ENCODE data around the gene IQCE.

Gene IQCE

GRCh38 chr7:2597273-2597640, 38.5 kb downstream of the IQCE start:
- H3K4me1 ChIP-seq (ENCODE audit: low read length), result no peaks in the 10 kb centered on the region
- no peak overlapping the region for H3K4me2 ChIP-seq (ENCODE audit: low read depth, low read length)
- no peaks in the 10 kb centered on the region for H4K20me1 ChIP-seq (ENCODE audit: insufficient read depth, low read length)
- no peak overlapping the region for H3K9ac ChIP-seq (ENCODE audit: low read length)
- H3K36me3 ChIP-seq (replicated peaks; ENCODE audit: insufficient read depth, low read length), result no peaks in the 10 kb centered on the region
- no peaks in the 10 kb centered on the region for H3K79me2 ChIP-seq (ENCODE audit: low read length)
- no peaks in the 10 kb centered on the region for H3F3A ChIP-seq (ENCODE audit: insufficient read depth, low read length)
- H3K27me3 ChIP-seq (replicated peaks; ENCODE audit: insufficient read depth, low read length), result no peaks in the 10 kb centered on the region
- H2AFZ ChIP-seq (ENCODE audit: low read length), result no peak overlapping the region
- H3K27ac ChIP-seq (ENCODE audit: low read length), result no peak overlapping the region
- no peaks in the 10 kb centered on the region for H3K9me2 ChIP-seq (replicated peaks; ENCODE audit: insufficient read depth, low read length)
- no peak overlapping the region for H3K4me3 ChIP-seq (ENCODE audit: low read length)
- no peaks in the 10 kb centered on the region for H3K9me3 ChIP-seq (replicated peaks; ENCODE audit: insufficient read depth, low read length)
- no peak for DNase-seq
- TF ChIP-seq, protein P1, sequence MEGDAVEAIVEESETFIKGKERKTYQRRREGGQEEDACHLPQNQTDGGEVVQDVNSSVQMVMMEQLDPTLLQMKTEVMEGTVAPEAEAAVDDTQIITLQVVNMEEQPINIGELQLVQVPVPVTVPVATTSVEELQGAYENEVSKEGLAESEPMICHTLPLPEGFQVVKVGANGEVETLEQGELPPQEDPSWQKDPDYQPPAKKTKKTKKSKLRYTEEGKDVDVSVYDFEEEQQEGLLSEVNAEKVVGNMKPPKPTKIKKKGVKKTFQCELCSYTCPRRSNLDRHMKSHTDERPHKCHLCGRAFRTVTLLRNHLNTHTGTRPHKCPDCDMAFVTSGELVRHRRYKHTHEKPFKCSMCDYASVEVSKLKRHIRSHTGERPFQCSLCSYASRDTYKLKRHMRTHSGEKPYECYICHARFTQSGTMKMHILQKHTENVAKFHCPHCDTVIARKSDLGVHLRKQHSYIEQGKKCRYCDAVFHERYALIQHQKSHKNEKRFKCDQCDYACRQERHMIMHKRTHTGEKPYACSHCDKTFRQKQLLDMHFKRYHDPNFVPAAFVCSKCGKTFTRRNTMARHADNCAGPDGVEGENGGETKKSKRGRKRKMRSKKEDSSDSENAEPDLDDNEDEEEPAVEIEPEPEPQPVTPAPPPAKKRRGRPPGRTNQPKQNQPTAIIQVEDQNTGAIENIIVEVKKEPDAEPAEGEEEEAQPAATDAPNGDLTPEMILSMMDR (IDR thresholded peaks at IDR 0.05; ENCODE audit: low read length), result no peak
- TF ChIP-seq EZH2phosphoT487 (IDR thresholded peaks at IDR 0.05; ENCODE audit: low read length) (no peak), EZH2 (optimal IDR thresholded peaks at IDR 0.05; ENCODE audit: low read depth, low read length) (no peak)

DNA sequence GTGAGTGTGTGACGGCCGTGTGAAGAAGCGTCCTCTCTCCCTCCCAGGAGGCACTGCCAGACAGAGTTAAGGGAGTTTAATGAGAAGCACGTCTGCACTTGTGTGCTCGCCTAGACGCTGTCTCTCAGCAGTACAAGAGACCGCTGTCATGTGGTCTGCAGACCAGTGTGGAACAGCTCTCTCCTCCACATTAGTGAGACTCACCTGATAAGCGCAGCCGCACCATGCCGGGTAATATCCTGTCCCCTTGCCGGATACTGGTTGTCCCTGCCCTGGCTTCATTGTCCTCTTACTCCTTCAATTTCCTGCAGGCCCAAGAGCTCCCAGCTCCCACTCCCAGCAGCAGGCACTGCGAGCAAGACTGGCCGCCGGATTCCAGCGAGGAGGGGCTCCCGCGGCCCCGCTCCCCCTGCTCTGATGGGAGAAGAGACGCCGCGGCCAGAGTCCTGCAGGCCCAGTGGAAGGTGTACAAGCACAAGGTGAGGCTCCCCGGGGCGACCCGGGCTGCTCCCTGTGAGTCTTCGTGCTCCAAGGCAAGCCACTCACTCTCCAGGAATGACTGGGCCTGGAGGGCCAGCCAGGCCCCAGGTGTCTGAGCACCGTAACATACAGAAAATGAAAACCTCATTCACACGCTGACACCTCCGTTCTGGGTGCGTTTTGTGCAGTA, 39.5 kb downstream of the IQCE start:
- H3F3A ChIP-seq (ENCODE audit: insufficient read depth, low read length), result no peaks in the 10 kb centered on the region
- TF ChIP-seq EZH2phosphoT487 (IDR thresholded peaks at IDR 0.05; ENCODE audit: low read length) (no peak), EZH2 (optimal IDR thresholded peaks at IDR 0.05; ENCODE audit: low read depth, low read length) (no peak)
- TF ChIP-seq, protein P1 (IDR thresholded peaks at IDR 0.05; ENCODE audit: low read length), result no peak

DNA sequence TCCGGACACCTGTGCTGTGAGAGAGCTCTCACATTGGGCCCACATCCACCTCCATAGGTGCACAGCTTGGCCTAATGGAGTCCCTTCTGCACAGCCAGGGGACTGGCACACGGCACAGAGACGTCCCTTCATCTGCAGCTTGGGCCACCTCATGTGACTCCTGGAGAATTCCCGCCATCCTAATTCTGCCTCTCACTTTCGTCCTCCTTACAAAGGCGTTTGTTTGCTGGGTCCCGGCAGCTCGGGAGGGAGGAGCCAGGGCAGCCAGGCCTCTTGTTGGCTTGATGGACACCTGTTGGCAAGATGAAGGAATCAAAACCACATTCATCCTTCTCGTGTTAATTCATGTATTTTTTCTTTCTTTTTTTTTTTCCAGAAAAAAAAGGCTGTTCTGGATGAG, 42.3 kb downstream of the IQCE start:
- H3K79me2 ChIP-seq (ENCODE audit: low read length), result no peaks in the 10 kb centered on the region
- H3K9ac ChIP-seq (ENCODE audit: low read length), result no peak overlapping the region
- no peaks in the 10 kb centered on the region for H3K36me3 ChIP-seq (replicated peaks; ENCODE audit: insufficient read depth, low read length)
- DNase-seq, result no peak
- no peaks in the 10 kb centered on the region for H4K20me1 ChIP-seq (ENCODE audit: insufficient read depth, low read length)
- no peaks in the 10 kb centered on the region for H3K27me3 ChIP-seq (replicated peaks; ENCODE audit: insufficient read depth, low read length)
- H3K4me3 ChIP-seq (ENCODE audit: low read length), result no peak overlapping the region
- H3K4me1 ChIP-seq (ENCODE audit: low read length), result no peaks in the 10 kb centered on the region
- no peak overlapping the region for H3K27ac ChIP-seq (ENCODE audit: low read length)
- no peak overlapping the region for H3K4me2 ChIP-seq (ENCODE audit: low read depth, low read length)
- H3K9me2 ChIP-seq (replicated peaks; ENCODE audit: insufficient read depth, low read length), result no peaks in the 10 kb centered on the region
- no peaks in the 10 kb centered on the region for H3K9me3 ChIP-seq (replicated peaks; ENCODE audit: insufficient read depth, low read length)
- H3F3A ChIP-seq (ENCODE audit: insufficient read depth, low read length), result no peaks in the 10 kb centered on the region
- H2AFZ ChIP-seq (ENCODE audit: low read length), result no peak overlapping the region
- TF ChIP-seq EZH2 (optimal IDR thresholded peaks at IDR 0.05; ENCODE audit: low read depth, low read length), result no peak
- TF ChIP-seq EZH2phosphoT487 (IDR thresholded peaks at IDR 0.05; ENCODE audit: low read length), result no peak
- TF ChIP-seq, protein P1 (IDR thresholded peaks at IDR 0.05; ENCODE audit: low read length), result no peak

More for the DNA sequence above, 39.5 kb downstream of the IQCE start:
- no peaks in the 10 kb centered on the region for H3K36me3 ChIP-seq (replicated peaks; ENCODE audit: insufficient read depth, low read length)
- H3K4me3 ChIP-seq (ENCODE audit: low read length), result no peak overlapping the region
- no peaks in the 10 kb centered on the region for H3K4me1 ChIP-seq (ENCODE audit: low read length)
- H3K27ac ChIP-seq (ENCODE audit: low read length), result no peak overlapping the region
- no peak overlapping the region for H2AFZ ChIP-seq (ENCODE audit: low read length)
- no peaks in the 10 kb centered on the region for H3K9me3 ChIP-seq (replicated peaks; ENCODE audit: insufficient read depth, low read length)
- H3K9me2 ChIP-seq (replicated peaks; ENCODE audit: insufficient read depth, low read length), result no peaks in the 10 kb centered on the region
- H3K27me3 ChIP-seq (replicated peaks; ENCODE audit: insufficient read depth, low read length), result no peaks in the 10 kb centered on the region
- H3K4me2 ChIP-seq (ENCODE audit: low read depth, low read length), result no peak overlapping the region
- H3K79me2 ChIP-seq (ENCODE audit: low read length), result no peaks in the 10 kb centered on the region
- no peak overlapping the region for H3K9ac ChIP-seq (ENCODE audit: low read length)
- H4K20me1 ChIP-seq (ENCODE audit: insufficient read depth, low read length), result no peaks in the 10 kb centered on the region
- no peak for DNase-seq

All from MM.1S (cell line).